NCI-H510A treated with DMSO at 0.1 percent for 48 hours (cell line): Measurements from ENCODE around the gene CXCR4.
"Not testable (repeated sequence)": the region's sequence is repeated elsewhere in the genome, so short reads cannot be mapped to it uniquely, and the experiment has no call there.

ENCODE experiments used
- DNase-seq: peaks from one replicate; lab custom pipeline; 2025; lab: John Stamatoyannopoulos, UW

CXCR4 gene

GRCh38 chr2:136077107-136077506 lies 40.8 kb downstream of the CXCR4 start:
- no peak for DNase-seq

GRCh38 chr2:136075476-136075875 lies 42.5 kb downstream of the CXCR4 start:
- no peak for DNase-seq

- DNase-seq = no peak
Observed at GRCh38 chr2:136072621-136073020, 45.3 kb downstream of the CXCR4 start.

- DNase-seq = not testable (repeated sequence)
Observed at GRCh38 chr2:136071887-136072286, 46.1 kb downstream of the CXCR4 start.

- DNase-seq = no peak
Observed at GRCh38 chr2:136070913-136071312, 47.0 kb downstream of the CXCR4 start.

GRCh38 chr2:136069773-136070172 lies 48.2 kb downstream of the CXCR4 start:
- no peak for DNase-seq

- DNase-seq = no peak
Observed at GRCh38 chr2:136068581-136069227, 49.2 kb downstream of the CXCR4 start.

GRCh38 chr2:136067897-136068580 lies 49.9 kb downstream of the CXCR4 start:
- DNase-seq = no peak

- no peak for DNase-seq
Observed at GRCh38 chr2:136067459-136067858, 50.5 kb downstream of the CXCR4 start.

- no peak for DNase-seq
Observed at GRCh38 chr2:136065907-136066306, 52.0 kb downstream of the CXCR4 start.

- no peak for DNase-seq
Observed at GRCh38 chr2:136065384-136065783, 52.6 kb downstream of the CXCR4 start.
